ENCODE data around the gene MAP2K3.
"Not testable (repeated sequence)": the region's sequence is repeated elsewhere in the genome, so short reads cannot be mapped to it uniquely, and the experiment has no call there.

The MAP2K3 gene

DNA sequence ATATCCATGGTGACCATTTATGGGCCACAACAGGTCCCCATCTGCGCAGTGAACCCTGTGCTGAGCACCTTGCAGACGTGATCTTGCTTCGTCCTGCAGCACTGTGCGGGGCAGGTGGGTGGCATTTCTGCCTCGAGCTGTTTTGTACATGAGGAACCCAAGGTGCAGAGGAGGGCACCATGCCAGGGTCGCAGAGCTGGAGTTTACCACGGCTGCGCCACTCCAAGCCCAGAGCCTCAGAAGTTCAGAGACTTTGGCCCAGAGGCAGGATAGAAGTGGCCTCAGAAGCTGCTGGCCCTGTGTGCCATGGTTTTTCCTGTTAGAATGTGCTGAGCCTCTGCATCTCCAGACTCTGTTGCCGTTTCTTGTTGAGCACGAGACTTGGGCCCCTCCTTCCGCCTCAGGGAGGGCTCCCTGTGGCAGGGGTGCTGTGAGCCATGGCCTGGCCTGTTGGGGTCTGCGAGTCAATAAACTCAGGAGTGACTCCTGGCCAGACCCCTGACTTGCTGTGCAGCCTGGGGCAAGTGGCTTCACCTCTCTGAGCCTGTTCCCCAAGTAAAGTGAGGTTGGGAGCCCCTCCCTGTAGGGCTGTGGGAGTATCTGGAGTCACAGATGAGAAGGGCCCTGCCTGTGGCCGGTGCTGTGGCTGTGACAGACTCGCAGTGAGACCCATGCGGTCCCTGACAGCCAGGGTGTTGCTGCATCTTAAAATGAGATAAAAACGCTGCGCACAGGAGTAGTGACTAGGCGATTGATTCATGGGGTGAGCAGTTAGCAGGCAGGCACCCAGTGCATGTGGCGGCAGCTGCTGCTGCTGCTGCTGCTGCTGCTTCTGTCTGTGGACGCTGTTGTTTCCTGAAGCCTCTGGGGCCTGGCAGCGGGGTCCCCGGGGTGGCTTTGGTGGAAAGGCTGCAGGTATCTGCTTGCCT lies 11.8 kb downstream of the MAP2K3 start:
- DNase-seq (ENCODE audit: low spot score) = no peak

- no peak for DNase-seq (ENCODE audit: low spot score)
Measured at GRCh38 chr17:21297026-21297520, 12.6 kb downstream of the MAP2K3 start.

- no peak for DNase-seq (ENCODE audit: low spot score)
Measured at GRCh38 chr17:21297597-21297996, 13.1 kb downstream of the MAP2K3 start.

GRCh38 chr17:21298056-21298982 lies 13.8 kb downstream of the MAP2K3 start:
- no peak for DNase-seq (ENCODE audit: low spot score)

- no peak for DNase-seq (ENCODE audit: low spot score)
Measured at GRCh38 chr17:21298983-21299519, 14.5 kb downstream of the MAP2K3 start.

DNA sequence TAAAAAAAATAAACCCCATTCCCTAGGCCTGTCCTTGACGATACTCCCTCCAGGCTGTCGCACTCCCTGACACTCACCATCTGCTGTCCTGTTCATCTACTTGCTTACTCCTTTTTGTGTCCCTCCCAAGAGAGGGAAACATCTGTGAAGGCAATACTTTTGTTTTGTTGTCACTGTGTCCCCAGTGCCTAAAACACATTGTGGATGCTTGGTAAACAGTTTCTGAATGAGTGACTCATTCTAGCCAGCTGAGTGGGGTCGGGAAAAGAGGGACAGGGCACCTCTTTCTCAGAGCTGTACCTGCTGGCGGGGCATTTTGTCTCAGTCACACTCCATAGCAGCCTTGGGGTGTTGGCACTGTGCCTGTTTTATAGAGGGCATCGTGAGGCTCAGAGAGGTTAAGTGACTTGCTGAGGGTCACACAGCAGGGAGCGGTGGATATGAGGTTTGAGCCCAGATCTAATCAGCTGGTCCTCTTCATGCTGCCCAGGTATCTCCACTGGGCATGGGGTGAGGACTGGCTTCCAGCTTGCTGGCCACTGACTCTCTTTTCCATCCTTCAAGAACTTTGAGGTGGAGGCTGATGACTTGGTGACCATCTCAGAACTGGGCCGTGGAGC lies 15.6 kb downstream of the MAP2K3 start:
- DNase-seq (ENCODE audit: low spot score) = no peak

DNA sequence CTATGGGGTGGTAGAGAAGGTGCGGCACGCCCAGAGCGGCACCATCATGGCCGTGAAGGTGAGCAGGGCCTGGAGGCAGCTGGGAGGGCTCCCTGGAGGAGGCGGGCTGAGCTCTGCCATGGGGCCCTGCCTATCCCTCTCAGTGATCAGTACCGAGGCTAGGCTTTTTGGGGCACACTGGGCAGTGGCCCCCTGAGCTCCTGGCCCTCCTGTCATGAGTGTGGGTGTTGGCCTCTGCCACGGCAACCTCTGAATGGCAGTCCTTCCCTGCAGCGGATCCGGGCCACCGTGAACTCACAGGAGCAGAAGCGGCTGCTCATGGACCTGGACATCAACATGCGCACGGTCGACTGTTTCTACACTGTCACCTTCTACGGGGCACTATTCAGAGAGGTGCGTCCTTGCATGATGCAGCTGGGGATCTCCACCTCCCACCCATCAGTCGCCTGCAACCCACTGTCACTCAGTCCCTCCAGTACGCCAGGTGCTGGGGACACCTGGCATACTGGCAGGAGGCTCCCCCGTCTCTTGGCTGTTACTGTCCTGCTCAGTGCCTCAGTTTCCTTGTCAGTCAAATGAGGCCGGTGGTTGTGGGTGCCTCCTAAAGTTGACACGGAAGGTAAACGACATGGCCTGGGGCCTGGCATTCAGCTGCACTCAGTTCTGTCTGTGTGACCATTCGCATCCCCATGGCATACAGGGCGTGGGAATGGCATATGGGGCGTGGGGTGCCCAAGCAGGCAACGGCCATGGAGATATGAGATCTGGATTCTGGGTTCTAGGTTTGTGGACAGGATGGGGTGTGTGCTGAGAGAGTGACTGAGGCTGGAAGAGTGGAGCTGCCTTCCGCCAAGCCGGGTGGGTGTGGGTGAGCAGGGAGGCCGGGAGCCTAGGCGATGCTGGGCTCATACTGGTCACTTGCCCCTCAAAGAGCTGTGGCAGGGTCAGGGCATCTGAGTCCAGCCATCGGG lies 16.4 kb downstream of the MAP2K3 start:
- DNase-seq (ENCODE audit: low spot score) = no peak

- no peak for DNase-seq (ENCODE audit: low spot score)
Measured at GRCh38 chr17:21301593-21302550, 17.4 kb downstream of the MAP2K3 start.

- peak; percentile 14 for DNase-seq (ENCODE audit: low spot score)
Measured at GRCh38 chr17:21302711-21303425, 18.4 kb downstream of the MAP2K3 start.

GRCh38 chr17:21303441-21304065 lies 19.0 kb downstream of the MAP2K3 start:
- DNase-seq (ENCODE audit: low spot score) = peak; percentile 15

DNA sequence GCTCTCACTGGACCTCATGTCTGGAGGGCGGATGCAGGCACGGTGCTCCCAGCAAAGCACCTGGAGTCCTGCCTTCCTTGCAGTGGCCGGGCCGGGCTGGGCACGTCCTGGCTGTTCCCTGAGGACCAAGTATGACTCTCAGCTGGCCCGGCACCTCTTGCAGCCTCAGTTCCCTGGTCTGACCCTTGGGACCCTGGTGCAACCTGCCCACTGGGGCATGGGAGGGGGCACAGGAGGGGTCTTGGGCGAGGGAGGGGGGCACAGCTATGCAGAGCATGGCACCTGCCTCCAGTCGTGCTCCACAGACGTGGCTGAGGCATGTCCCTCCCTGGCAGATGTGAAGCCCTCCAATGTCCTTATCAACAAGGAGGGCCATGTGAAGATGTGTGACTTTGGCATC lies 19.6 kb downstream of the MAP2K3 start:
- DNase-seq (ENCODE audit: low spot score) = no peak

- DNase-seq (ENCODE audit: low spot score) = not testable (repeated sequence)
Measured at GRCh38 chr17:21304551-21305151, 20.1 kb downstream of the MAP2K3 start.

GRCh38 chr17:21305431-21306180 lies 21.1 kb downstream of the MAP2K3 start:
- DNase-seq (ENCODE audit: low spot score) = not testable (repeated sequence)

GRCh38 chr17:21306611-21307272 lies 22.2 kb downstream of the MAP2K3 start:
- DNase-seq (ENCODE audit: low spot score) = not testable (repeated sequence)

- not testable (repeated sequence) for DNase-seq (ENCODE audit: low spot score)
Measured at GRCh38 chr17:21307273-21307625, 22.7 kb downstream of the MAP2K3 start.

- not testable (repeated sequence) for DNase-seq (ENCODE audit: low spot score)
Measured at GRCh38 chr17:21308931-21309381, 24.4 kb downstream of the MAP2K3 start.
